HPDE6-E6E7 (cell line): ENCODE data around the gene WDFY4.

Source experiments
- DNase-seq: peaks from one replicate; pipeline ENCODE4 v3.0.0; 2011; ENCODE audit warnings: missing footprints; ENCODE audit errors: extremely low spot score

WDFY4 gene

GRCh38 chr10:48656241-48656913, 28.3 kb upstream of the WDFY4 start:
- DNase-seq: peak; percentile 77

- no peak for DNase-seq
These were observed 27.8 kb upstream of the WDFY4 start for GRCh38 chr10:48656914-48657305.

GRCh38 chr10:48657416-48657815, 27.3 kb upstream of the WDFY4 start:
- DNase-seq: no peak

- DNase-seq: peak; percentile 40
These were observed 26.3 kb upstream of the WDFY4 start for GRCh38 chr10:48658243-48658974.

- DNase-seq: no peak
These were observed 25.8 kb upstream of the WDFY4 start for GRCh38 chr10:48658975-48659269.

GRCh38 chr10:48659790-48660189, 24.9 kb upstream of the WDFY4 start:
- DNase-seq: no peak

GRCh38 chr10:48661441-48661840, 23.2 kb upstream of the WDFY4 start:
- DNase-seq: no peak

- DNase-seq: no peak
These were observed 16.6 kb upstream of the WDFY4 start for GRCh38 chr10:48667960-48668590.

- no peak for DNase-seq
These were observed 13.4 kb upstream of the WDFY4 start for GRCh38 chr10:48670978-48671913.

- DNase-seq: no peak
These were observed 12.6 kb upstream of the WDFY4 start for GRCh38 chr10:48671914-48672595.

- DNase-seq: no peak
These were observed 11.9 kb upstream of the WDFY4 start for GRCh38 chr10:48672596-48673265.

- DNase-seq: no peak
These were observed 7.0 kb upstream of the WDFY4 start for GRCh38 chr10:48677625-48678024.

GRCh38 chr10:48678041-48678440, 6.6 kb upstream of the WDFY4 start:
- DNase-seq: no peak

GRCh38 chr10:48681740-48682139, 2.9 kb upstream of the WDFY4 start:
- no peak for DNase-seq

- no peak for DNase-seq
These were observed 2.4 kb upstream of the WDFY4 start for GRCh38 chr10:48682265-48682664.

GRCh38 chr10:48683424-48683823, 1.2 kb upstream of the WDFY4 start:
- no peak for DNase-seq

GRCh38 chr10:48683868-48684267, 805 bp upstream of the WDFY4 start:
- DNase-seq: no peak

- no peak for DNase-seq
These were observed 246 bp upstream of the WDFY4 start for GRCh38 chr10:48684463-48684791.

- DNase-seq: no peak
These were observed 1.1 kb downstream of the WDFY4 start for GRCh38 chr10:48685731-48686130.

- DNase-seq: no peak
These were observed 6.4 kb downstream of the WDFY4 start for GRCh38 chr10:48690791-48691660.
